Raji (cell line): ENCODE data around the gene SRRM5.

ENCODE experiments used
- POLR2A ChIP-seq: IDR thresholded peaks from 2 replicates; pipeline ENCODE4 v1.6.1; 2011; ENCODE audit warnings: low read depth, low read length, control low read depth; ENCODE audit not compliant: insufficient read depth

SRRM5 gene

DNA sequence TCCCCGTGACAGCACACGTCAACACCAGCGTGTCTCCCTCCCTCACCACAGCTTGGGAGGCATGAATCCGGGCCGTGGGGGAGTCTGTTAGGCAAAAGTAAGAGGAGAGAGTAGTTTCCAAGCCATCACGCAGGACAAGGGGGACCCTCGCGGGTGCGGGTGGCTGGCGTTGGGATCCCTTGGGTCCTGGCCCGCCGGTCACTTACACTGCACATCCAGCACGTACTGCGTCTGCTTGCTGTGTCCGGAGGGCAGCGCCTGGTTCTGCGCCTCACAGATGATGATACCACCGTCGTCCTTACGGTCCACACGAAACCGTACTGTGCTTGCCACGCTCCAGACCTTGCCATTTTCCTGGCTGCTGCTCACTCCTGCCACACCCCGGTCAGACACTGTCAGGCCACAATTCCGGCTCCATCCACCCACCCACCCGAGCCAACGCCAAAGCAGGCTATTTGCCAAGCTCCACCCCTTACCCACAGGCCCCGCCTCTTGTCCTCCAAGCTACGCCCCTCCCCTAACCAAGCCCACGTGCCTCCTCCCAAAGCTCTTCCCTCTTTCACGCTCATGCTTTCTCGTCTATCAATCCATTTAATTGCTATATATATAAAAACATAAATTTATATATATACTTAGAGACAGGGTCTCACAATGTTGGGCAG is 14.2 kb downstream of the SRRM5 start:
- TF ChIP-seq POLR2A = no peak

DNA sequence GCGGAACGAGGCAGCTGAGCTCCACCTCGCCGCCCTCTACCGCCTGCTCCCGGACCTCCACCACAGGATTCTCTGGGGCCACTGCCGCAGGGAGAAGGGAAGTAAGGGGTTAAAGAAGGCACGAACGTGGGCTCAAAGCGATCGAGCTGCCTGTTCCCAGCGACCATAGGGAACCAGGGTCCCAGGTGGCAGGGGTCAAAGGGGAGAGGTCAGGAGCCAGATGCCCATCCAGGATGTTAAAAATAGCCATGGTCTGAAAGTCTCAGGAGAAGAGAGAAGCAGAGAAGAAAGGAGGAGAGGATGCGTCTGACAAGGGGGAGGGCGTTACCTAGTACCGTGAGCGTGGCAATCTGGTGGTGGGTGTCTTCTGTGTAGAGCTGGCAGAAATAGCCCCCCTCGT is 14.9 kb downstream of the SRRM5 start:
- no peak for TF ChIP-seq POLR2A

DNA sequence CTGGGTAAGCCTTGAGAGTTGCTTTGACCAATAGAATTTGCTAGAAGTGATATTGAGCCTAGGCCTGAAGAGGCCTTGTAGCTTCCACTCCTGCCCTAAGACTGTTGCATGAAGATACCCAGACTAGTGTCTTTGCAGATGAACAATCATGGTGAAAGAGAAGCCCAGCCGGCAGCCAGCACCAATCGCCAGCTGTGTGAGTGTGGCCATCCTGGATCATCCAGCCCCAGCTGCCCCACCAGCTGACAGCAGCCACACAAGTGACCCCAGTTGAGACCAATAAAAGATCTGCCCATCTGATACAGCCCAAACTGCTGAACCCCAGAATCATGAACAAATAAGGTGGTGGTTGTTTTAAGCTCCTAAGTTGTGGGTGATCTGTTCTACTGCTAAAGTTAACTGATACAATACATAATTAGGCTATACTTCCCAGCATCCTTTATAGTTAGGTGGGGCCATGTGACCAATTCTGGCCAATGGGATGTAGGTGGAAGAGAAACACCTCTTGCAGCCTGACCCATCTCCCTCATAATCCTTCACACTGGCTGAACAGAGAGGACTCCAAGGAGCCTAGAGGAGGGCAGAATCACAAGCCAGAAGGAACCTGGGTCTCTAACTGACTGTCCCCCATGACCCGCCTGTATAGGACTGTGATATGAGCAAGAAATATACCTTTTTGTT is 16.9 kb downstream of the SRRM5 start:
- no peak for TF ChIP-seq POLR2A

DNA sequence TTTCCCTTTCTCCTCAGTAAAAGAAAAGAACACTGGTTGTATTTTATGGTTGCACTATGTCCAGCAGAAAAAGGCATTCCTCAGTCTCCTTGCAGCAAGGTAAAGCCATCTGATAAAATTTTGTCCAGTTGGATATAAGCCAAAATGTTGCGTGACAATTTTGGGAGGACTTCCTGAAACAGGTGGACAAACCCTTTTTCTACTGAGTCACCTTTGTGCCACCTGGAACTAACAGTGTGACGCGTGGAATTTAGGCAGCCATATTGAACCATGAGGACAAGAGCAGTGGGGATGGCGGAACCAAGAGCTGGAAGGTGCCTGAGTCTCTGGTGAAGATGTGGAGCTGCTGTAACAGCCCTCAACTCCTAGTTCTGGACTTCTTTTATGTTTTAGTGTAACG is 19.6 kb downstream of the SRRM5 start:
- TF ChIP-seq POLR2A = no peak

DNA sequence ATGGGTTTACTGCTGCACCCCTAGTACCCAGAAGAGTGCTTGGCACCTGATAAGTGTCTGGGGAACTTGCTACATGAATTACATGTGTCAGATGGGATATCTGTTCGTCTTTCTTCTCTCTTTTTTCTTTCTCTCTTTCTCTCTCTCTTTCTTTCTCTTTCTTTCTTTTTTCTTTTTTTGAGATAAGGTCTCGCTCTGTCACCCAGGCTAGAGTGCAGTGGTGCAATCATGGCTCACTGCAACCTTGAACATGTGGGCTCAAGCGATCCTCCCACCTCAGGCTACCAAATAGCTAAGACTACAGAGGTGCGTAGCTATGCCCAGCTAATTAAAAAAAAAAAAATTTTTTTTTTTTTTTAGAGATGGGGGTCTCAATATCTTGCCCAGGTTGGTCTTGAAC is 21.6 kb downstream of the SRRM5 start:
- no peak for TF ChIP-seq POLR2A

DNA sequence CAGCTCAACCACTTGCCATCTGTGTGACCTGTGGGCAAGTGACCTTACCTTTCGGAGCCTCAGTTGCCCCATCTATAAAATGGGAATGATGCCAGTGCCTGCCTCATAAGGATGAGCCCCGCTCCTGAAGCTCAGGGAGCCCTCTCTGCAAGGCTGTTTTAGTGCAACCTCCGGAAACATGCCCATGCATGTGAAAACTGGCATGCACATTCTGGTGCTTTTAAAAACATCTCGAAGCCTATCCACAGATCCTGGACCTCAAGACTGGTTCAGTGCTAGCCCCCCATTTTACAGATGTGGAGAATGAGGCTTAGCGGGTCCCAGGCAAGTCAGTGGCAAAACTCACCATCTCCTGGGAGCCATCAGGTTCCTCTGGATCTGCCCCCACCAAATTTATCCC is 22.2 kb downstream of the SRRM5 start:
- no peak for TF ChIP-seq POLR2A

DNA sequence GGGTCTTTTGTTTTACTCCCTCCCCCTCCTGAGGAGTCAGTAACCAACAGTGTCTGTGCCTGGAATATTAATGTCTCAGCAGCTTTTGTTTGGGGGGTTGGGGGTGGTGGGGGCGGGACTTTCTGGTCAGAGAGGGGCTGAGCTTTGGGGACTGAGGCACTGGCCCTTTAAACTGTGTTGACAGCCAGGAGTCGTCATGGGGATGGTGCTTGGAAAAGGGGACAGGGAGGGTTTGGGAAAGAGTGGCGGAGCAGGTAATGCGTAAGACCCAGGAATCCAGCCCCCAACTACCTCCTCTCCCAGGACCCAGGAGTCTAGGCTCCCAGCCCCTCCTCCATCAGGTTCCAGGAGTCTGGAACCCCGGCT is 22.6 kb downstream of the SRRM5 start:
- TF ChIP-seq POLR2A = no peak

DNA sequence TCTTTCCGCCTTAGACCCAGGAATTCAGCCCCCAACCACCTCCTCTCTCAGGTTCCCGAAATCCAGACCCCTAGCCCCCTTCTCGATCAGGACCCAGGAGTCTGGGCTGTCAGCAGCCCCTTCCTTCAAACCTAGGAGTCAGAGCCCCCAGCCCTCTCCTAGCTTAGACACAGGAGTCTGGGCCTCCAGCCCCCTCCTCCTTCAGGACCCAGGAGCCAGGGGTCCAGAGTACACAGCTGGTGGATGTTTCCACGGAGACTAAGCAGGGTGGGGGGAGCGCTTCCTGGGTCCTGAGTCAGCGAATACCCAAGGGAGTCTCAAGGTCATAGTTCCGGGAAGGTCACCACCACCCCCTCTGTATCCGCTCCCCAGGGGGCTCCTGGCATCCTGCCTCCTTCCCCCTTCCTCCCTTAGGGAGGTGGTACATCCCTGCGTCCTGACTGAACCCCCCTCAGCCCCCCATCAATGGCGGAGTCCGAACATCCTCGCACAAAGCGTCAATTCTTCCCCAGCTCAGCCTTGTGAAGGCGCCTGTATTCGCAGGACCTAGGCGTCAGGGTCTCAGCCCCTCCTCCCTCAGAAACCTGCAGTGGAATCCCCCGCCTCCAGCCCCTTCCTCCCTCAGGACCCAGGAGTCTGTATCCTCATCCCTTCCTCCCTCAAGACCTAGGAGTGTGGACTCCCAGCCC is 23.1 kb downstream of the SRRM5 start:
- TF ChIP-seq POLR2A = no peak

DNA sequence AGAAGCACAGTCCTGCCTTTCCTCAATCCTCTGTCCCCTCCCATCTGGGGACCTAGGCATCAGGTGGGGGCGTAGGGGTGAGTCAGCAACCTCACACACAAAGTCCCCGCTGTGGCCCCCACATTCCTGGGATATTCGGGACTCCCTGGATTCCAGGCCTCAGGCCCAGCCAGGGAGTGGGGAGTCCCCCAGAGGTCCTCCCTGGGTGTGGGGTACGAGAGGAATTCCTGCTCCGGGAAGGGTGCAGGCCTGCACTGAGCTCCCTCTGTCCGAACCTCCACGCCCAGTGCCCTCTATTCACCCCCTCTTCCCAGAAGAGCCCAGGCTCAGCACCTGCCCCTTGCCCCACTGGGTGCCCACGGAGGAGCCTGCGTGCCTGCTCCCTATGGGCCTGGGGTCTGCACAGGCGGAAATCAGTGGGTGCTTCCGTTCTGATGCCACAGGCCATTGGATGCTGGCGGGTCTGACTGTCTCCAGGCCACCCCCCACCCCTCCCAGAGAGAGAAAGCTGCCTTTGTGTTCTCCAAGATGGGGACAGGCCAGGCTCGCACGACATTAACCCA is 24.3 kb downstream of the SRRM5 start:
- TF ChIP-seq POLR2A = no peak

DNA sequence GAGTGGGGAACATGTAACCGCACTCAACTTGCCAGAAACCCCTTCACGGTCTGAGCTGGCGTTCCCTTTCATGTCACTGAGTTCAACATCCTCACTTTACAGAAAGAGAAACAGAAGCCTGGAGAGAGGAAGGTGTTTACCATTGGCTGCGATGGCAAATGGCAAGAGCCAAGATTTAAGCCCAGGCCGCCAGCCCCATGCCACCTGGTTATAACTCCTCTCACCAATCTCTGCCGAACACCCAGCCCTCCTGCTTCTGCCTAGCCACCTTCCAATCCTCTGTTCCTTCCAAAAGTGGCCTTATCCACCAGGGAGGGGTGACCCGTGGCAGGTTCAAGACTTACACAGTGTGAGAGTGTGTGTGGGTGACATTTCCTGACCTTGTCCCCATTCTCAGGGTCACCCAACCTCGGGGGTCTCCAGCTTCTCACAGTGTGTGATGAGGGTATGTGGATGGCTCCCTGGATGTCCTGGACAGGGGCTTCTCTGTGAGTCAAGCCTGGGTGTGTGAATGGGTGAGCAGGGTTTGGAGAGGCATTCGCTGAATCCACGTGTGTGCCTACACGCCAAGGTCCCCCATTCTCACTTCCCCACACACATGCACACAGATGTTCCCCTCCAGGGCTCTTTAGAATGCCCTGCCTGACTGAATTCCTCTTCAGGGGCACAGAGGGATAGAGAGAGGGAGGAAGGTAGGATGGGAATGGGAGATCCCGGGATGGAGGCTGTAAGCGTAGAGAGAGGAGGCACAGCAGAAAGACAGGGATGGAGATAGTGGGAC is 26.5 kb downstream of the SRRM5 start:
- TF ChIP-seq POLR2A = no peak

DNA sequence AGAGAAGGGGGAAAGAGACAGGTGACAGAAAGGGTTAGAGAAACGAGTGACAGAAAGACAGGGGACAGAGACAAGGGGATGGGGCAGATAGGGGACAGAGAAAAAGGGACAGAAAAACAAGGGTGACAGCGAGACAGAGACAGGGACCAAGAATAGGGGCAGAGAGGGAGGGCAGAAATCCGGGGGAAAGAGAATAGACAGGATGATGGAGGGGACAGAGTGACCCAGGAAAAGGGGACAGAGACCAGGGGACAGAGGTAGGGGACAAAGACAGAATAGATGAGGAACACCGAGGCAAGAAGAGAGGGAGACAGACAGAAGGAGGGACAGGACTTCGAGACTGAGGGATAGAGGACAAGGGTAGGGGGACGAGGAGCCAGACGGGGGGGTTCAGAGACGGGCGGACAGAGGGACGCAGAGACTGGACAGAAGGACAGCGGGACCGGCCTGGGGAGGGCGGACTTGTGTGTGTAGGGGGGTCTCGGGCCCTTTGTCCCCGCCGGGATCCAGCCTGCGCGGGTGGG is 27.2 kb downstream of the SRRM5 start:
- no peak for TF ChIP-seq POLR2A

DNA sequence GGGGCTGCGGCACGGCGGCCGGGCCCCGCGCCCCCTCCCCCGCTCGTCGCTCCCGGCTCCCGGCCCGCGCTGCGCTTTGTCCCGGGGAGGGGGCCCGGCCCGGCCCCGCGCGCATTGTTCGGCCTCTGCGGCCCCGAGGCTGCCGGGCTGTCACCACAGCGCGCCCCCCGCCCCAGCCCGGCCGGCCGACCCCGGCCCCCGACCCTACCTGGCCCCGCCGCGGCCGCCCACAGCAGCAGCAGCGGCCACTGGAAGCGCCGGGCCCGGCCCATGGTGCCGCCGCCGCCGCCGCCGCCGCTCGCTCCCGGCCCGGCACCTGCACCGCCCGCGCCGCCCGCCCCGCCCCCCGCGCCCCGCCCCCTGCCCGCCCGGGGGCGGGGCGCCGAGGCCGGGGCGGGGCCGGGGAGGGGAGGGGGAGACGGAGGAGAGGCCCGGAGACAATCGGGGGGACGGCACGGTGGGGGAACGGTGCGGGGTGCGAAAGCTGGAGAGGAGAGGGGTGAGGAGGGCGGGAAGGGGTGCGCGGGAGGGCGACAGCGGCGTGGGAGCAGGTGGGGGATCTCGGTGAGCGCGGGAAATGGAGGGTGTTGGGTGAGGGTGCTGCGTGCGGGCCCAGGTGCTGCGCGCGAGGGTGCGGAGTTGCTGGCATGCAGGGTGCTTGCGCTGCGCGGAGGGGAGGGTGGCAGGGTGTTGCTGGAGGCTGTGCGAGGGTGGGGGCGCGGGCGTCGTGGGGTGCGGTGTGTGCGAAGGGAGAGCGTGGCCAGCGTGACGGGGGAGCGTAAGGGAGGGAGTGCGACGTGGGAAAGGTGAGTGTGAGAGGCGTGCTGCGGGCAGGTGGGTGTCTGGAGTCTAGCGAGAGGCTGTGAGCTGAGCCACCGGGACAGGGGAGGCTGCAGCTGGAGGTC is 27.9 kb downstream of the SRRM5 start, which contains the start of gene CADM4:
Gene CADM4, minus strand, starts transcription at position 332 of the 905 bp plus-strand sequence. Its CDS starts 60 bp downstream, at position 272.
- no peak for TF ChIP-seq POLR2A

DNA sequence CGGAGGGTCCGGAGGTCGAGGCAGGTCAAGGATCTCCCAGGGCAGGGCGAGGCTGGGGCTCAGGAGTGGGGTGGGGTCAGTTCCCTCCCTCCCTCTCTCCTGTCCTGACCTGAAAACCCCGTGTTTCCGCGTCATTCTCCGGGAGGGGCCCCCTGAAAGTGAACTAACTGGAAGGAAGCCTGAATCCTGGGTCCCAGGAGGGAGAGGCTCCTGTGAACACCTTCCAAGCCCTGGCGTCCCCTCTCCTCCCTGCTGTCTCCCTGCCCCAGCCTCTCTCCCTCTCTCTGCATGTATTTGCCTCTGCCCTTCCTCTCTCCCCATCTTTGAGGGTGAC is 28.5 kb downstream of the SRRM5 start:
- no peak for TF ChIP-seq POLR2A

DNA sequence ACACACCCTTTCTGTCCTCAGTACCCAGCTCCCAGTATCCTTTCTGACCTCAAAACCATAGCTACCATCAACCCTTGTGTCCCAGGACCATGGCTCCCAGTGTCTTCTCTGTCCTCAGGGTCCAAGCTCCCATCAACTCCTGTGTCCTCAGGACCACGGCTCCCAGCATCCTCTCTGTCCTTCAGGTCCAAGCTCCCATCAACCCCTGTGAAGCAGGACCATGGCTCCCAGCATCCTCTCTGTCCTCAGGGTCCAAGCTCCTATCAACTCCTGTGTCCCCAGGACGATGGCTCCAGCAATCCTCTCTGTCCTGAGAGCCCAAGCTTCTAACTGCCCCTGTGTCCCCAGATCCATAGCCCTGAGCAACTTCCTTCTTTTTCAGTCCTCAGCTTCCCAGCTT is 29.4 kb downstream of the SRRM5 start:
- TF ChIP-seq POLR2A = no peak
